NB4 (cell line): ENCODE data around the gene NCDN.

Experiments used
- CTCF ChIP-seq: IDR thresholded peaks from one replicate; pipeline ENCODE4 v1.5.1; 2012; ENCODE audit warnings: low read depth, low read length
- MAX ChIP-seq: IDR thresholded peaks from 2 replicates; pipeline ENCODE4 v1.6.1; 2011; ENCODE audit warnings: low read depth, low read length
- MYC ChIP-seq: IDR thresholded peaks from 2 replicates; pipeline ENCODE4 v1.6.1; 2011; ENCODE audit warnings: low read depth, low read length
- POLR2A ChIP-seq: IDR thresholded peaks from 2 replicates; pipeline ENCODE4 v1.6.1; 2011; ENCODE audit warnings: mild to moderate bottlenecking; ENCODE audit not compliant: insufficient read length; ENCODE audit errors: extremely low read depth

GRCh38 chr1:35598895-35599294 lies 41.3 kb downstream of the NCDN start:
- no peak for TF ChIP-seq MAX
- TF ChIP-seq CTCF, result no peak
- TF ChIP-seq POLR2A, result no peak
- TF ChIP-seq MYC, result no peak
